DMS79 treated with DMSO at 0.1 percent for 48 hours (cell line): Measurements from ENCODE around the gene ROM1.

Experiments used
- DNase-seq: peaks from one replicate; lab custom pipeline; 2025; lab: John Stamatoyannopoulos, UW

ROM1 gene

GRCh38 chr11:62588966-62589637 lies 24.0 kb upstream of the ROM1 start:
- DNase-seq, result no peak

DNA sequence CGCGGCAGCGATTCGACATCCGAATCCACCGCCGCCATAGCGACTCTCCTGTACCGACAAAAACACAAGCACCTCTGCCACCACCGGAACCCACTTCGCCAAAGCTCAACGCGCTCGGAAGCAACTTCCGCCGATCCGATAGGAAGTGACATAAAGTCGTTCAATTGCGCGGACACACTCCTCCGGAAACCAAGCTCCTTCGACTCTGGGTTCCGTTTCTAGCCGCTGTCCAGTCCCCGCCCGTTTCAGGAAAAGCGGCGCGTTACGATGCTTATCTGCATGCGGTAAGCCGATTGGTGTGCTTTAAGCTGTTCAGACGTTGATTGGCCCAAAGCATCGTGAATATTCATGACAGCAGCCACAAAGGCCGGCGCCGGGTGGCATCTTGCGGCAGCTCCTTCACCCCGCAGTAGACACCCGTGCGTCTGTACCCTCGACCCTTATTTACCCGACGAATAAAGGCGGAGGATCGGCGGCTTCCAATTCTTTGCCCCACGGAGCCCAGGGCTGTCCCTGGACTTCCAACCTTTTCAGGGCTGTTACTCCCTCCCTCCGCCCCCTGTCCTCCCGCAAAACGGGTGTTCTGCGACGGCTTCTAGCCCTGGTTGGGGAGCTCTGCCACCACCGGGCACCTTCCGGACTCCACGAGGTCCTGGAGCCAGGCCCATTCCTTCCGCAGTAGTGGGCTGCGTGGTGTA lies 21.5 kb upstream of the ROM1 start, which contains the start of gene TUT1:
TSS of gene TUT1 (minus strand) at position 76 of the 698 bp plus-strand sequence. CDS start at position 38, 38 bp downstream.
- peak; percentile 99 for DNase-seq

GRCh38 chr11:62592146-62592815 lies 20.8 kb upstream of the ROM1 start:
- peak; percentile 29 for DNase-seq

- no peak for DNase-seq
These were observed 20.1 kb upstream of the ROM1 start for GRCh38 chr11:62592989-62593421.

DNA sequence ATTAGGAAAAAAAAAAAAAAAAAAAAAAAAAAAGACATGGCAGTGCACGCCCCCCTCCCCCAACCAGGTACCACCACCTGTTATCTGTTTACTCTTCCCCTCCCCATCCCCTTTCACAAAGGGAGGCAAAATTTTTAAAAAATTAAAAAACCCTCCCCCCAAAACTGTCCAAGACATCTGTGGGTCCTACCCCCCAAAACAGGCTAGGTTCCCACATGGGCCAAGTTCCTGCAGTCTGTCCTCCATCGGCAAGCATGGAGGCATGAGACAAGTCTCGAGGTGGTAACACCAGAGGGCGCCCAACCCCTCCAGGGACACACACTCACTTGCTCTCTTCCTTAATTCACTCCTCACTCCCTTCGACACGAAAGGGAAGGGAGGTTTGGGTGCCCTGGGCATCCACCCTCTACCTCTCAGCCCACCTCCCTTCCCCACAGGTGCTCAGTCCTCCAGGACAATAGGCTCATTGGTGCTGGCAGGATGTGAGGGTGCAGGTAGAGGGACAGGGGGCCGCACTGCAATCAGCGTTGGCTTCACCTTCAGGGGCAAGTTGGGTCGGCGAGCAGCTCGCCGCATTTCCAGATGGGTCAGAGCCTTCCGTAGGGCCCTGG lies 19.5 kb upstream of the ROM1 start:
- no peak for DNase-seq

- DNase-seq, result no peak
These were observed 17.9 kb upstream of the ROM1 start for GRCh38 chr11:62595124-62595523.

DNA sequence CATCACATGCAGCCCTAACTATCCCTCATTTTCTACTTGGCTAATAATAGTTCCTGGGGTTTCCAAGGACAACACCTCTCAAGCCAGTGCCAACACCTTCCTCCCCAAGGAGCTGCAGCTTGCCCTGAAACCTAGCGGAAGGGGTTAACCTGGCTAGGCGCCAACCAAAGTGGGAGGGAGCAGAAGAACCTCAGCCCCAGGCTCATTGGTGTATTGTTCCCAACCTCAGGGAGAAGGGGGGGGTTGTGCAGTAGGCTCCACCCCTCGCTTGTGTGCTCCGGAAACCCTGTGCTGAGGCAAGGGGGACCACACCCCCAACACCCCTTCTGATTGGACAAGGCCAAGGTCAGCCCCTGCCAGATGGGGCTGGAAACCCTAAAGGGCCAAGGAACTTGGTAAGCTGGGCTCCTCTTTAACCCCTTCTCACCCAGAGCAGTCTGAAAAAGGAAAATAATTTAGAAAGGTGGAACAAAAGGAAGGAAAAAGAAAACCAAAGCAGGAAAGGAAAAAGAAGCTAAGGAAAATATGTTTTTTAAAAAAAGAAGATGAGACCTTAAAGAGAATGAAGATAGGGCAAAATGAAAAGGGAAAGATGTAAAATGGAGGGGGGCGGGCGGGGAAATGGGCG lies 13.9 kb upstream of the ROM1 start:
- DNase-seq, result peak; percentile 71

DNA sequence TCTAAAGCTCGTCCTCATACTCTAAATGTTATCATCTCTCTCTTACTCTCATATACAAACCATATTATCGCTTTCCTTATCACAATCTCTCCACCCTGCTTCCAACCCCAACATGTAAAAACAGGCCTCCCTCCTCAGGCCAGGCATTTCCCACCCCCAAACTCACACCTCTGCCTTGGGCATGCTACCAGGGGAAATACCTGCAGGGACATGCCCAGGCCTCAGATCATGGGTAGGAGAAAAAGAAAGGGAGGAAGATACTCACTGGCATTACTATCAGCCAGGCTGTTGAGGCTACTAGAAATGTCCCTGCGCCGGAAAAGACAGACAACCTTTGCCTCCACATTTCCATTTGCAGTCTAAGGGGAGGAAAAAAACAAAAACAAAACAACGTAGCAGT lies 13.2 kb upstream of the ROM1 start:
- DNase-seq, result no peak

DNA sequence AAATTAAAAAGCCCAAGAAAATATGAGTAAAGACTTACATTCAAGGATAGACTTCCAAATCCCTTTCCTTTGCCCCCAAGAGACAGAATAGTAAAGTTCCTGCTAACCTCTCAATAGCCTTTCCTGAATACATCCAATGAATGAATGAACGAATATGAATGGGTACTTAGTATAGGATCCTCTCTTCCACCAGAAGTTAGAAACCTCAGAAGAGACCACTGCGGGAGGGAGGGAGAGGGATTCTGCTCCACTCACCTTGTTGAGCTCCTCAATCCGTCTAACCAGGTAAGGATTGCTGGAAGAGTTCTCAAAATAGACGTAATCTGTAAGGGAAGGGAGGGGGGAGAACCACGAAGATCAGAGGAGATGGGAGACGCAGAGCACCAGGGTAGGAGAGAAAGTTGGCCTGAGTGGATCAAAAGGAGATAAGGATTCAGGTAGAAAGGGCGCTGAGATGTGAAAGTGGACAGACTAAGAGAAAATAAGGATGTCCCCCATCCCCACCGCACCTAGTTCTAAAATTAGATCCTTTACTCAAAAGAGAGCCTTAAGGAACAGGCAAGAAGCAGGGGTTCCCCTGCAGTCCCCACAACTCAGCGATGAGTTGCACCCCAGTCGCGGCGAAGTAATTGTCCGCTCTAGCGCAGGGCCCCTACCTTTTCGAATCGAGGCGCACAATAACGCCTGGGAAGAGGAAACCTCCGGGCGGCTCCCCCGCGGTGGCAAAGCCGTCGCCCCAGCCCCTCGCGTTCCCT lies 12.5 kb upstream of the ROM1 start:
- no peak for DNase-seq

GRCh38 chr11:62601122-62601371 lies 12.0 kb upstream of the ROM1 start:
- DNase-seq, result no peak

- peak; percentile 91 for DNase-seq
These were observed 11.5 kb upstream of the ROM1 start, which contains the start of gene MTA2 for GRCh38 chr11:62601372-62602140. MTA2 (minus strand) TSS chr11:62601865; CDS start chr11:62601450, 415 bp downstream.

DNA sequence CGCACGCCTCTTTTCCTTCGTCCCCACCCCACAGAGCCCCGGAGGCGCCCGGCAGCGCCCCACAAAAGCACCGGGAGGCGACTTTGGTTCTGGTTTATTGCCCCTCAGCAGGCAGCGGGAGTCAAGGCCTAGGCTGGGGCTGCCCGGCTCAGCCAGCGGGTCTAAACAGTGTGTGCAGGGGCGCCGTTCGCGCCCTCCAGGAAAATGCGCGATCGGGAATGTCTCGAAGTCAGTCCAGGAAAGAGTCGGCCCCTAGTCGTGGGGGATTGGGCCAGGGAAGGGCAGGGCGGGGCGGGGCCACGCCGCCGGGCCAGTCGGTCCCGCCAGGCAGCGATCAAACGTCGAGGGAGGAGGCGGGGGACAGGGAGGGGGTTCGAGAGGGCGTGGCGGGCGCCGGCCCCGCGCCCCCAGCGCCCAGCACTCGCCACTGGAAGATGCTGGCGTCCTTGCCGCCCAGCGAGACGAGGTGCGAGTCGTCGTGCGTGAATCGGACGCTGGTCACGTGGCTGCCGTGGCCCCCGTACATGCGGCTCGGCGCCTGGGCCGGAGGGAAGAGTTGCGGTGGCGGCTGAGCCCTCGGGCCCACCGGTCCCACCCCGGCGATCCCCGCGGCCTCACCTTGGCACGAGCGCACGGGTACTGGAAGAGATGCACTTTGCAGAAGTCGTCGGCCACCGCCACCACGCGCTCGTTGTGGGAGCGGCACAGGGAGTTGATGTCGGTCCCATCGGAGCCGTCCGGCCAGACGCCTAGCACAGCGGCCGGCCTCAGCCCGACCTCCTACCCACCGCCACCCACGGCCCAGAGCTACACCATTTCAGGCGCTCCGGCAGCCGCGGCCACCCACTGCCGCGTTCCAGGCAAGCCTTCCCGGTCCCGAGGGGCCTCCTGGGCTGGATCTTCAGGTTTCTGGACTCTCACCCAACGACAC lies 10.7 kb upstream of the ROM1 start:
- DNase-seq, result peak; percentile 66

- DNase-seq, result no peak
These were observed 10.0 kb upstream of the ROM1 start for GRCh38 chr11:62603072-62603408.

DNA sequence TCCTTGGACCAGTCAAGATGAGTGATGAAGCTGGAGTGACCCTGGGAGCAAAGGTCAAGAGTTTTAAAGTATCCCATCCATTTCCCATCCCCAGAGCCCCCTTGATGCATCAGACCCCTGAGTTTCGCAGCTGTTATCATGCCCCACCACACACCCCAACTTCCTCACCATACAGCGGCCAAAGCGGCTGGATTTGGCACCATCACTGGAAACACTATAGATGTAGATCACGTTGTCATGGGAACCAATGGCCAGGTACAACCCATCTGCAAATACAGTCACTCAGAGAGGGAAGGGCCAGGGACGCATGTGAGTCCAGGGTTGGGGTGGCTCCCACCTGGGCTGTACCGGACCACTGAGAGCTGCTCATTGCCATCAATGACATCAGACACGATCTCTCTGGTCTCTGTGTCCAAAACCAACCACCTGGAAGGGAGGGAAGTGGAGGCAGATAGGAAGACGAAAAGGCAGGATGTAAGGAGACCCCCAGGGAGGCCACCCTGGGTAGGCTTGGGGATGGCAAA lies 9.2 kb upstream of the ROM1 start:
- DNase-seq, result no peak

DNA sequence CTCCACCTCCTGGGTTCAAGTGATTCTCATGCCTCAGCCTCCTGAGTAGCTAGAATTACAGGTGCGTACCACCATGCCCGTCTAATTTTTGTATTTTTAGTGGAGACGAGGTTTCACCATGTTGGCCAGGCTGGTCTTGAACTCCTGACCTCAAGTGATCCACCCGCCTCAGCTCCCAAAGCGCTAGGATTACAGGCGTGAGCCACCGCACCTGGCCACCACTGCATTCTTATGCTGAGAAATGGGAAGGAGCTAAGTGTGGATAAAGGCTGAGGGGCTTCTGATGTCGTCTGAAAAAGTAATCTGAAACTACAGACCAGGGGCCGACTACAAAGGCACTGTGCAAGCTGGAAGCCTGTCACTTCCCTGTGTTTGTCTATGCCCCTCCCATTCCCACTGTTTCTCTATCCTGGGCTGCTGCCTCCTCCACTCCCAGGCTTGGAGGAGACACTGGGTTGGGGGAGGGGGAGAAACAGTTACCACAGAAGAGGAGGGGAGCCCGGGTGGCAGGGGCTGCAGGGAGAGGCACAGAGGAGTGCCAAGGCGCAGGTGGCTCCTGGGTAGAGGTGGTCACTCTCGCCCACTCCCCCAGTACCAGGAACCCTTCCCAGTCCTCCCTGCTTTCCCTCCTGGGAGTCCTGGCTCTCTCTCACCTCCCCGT lies 8.5 kb upstream of the ROM1 start:
- DNase-seq, result no peak

DNA sequence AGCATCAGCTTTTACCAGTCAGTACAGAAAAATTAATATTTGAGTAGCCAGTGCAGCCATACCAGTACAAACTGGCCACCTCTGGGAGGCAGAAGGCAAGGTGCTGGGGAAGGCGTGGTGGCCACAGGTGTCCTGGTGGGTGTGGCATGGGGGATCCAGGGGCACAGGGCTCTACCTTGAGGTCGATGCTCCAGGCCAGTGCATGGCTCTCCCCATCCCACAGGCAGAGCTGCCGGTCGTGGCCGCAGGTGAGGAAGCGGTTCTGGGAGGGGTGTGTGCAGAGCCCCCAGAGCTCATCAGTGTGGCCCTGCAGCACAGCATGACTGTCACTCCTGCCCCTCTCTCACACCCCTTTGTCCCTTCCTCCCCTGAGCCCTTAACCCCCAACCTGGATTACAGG lies 7.6 kb upstream of the ROM1 start:
- no peak for DNase-seq

- DNase-seq, result no peak
These were observed 7.2 kb upstream of the ROM1 start for GRCh38 chr11:62605902-62606301.

DNA sequence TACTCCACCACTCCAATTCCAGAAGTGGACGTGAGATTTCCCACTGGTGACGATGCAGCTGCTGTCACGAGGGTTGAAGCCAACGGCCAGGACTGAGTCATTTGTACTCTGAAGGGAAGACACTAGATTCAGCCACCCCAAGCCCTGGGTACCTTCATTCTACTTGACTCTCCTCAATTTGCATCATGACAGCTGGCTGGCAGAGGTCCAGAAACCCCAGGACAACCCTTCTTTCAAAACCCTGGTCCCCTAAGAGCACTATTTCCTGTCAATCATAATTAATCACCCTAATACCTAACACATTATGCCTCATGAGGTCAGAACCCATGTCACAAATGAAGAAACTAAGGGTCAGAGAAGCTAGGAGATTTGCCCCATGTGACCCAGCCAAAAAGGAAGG lies 5.3 kb upstream of the ROM1 start:
- DNase-seq, result no peak

DNA sequence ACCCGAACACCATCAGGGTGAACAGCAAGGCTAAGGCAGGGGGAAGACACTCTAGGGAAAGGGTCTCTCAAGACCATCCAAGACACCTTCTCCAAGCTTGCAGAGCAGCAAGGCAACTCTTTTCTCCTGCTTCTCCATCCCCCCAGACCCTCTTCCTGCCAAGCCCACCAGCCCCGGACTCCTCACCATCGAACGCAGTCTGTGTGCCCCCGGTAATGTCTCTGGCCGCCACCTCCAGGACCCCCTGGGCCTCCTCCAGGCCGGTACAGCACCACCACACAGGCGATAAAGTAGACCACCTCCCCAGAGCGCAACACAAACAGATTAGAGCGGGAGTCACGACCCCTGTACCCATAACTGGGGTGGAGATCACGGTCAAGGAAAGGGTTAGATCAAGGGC lies 4.3 kb upstream of the ROM1 start:
- DNase-seq, result no peak
